Endodermal cell (in vitro differentiated cells): ENCODE data around the gene CFAP74. TPM values are rescaled to one million over a fixed set of nuclear protein-coding genes. Genes with fewer than 3 reads are reported as not detected.

Experiments used
- DNase-seq: peaks from one replicate; pipeline ENCODE4 v3.0.0-alpha.2; 2017
- H3K27ac ChIP-seq: 2 replicates; pipeline ENCODE4 v1.5.1; 2013; ENCODE audit warnings: mild to moderate bottlenecking, low read depth, low read length, moderate library complexity
- H3K27me3 ChIP-seq: 2 replicates; pipeline ENCODE4 v1.6.1; 2013; ENCODE audit warnings: mild to moderate bottlenecking, low read length, moderate library complexity; ENCODE audit not compliant: insufficient read depth, control insufficient read depth, poor library complexity, severe bottlenecking
- H3K36me3 ChIP-seq: 2 replicates; pipeline ENCODE4 v1.7.0; 2013; ENCODE audit warnings: mild to moderate bottlenecking, low read length, moderate library complexity; ENCODE audit not compliant: control insufficient read depth, insufficient read depth
- H3K4me1 ChIP-seq: one replicate; pipeline ENCODE4 v1.7.0; 2013; ENCODE audit warnings: low read length; ENCODE audit not compliant: control insufficient read depth, insufficient read depth
- H3K4me3 ChIP-seq: 2 replicates; pipeline ENCODE4 v1.5.1; 2013; ENCODE audit warnings: mild to moderate bottlenecking, low read length, moderate library complexity
- H3K9ac ChIP-seq: 2 replicates; pipeline ENCODE4 v1.6.1; 2013; ENCODE audit warnings: mild to moderate bottlenecking, low read length, moderate library complexity; ENCODE audit not compliant: poor library complexity, severe bottlenecking; ENCODE audit errors: extremely low read depth
- H3K9me3 ChIP-seq: 2 replicates; pipeline ENCODE4 v1.6.1; 2013; ENCODE audit warnings: mild to moderate bottlenecking, low read length, moderate library complexity; ENCODE audit not compliant: control insufficient read depth
- H3K27ac Mint-ChIP-seq: 2 replicates; pipeline ENCODE4 v1.8.0; 2020; ENCODE audit warnings: mixed read lengths
- H3K27me3 Mint-ChIP-seq: 2 replicates; pipeline ENCODE4 v1.8.0; 2021; ENCODE audit warnings: mild to moderate bottlenecking, mixed read lengths; ENCODE audit not compliant: insufficient read depth
- H3K36me3 Mint-ChIP-seq: 2 replicates; pipeline ENCODE4 v1.8.0; 2020; ENCODE audit warnings: low read depth, mixed read lengths
- H3K4me1 Mint-ChIP-seq: 2 replicates; pipeline ENCODE4 v1.8.0; 2020; ENCODE audit warnings: mixed read lengths
- H3K4me3 Mint-ChIP-seq: 2 replicates; pipeline ENCODE4 v1.8.0; 2020; ENCODE audit warnings: mild to moderate bottlenecking, moderate library complexity, mixed read lengths
- H3K9me3 Mint-ChIP-seq: 2 replicates; pipeline ENCODE4 v1.8.0; 2020; ENCODE audit warnings: mild to moderate bottlenecking, mixed read lengths
- WGBS, 2 experiments: methylation state at CpG; one replicate each; pipeline versions ENCODE4 v1.1.5 to v1.1.7; 2013; ENCODE audit warnings: missing lambda C conversion rate in 2 of 2, mixed read lengths in 1 of 2; ENCODE audit not compliant: insufficient coverage in 1 of 2, insufficient read length in 1 of 2; 5-methylcytosine and 5-hydroxymethylcytosine counted together
- total RNA-seq, 2 donors: library from RNA; stranded (reverse); fragmentation: NEBNext Ultra II Directional in 1 of 2; extraction: Animal tissue kit (Norgen Biotek cat#: 25700) in 1 of 2; gene quantifications; 2 replicates in 1 of 2; 3 replicates in 1 of 2; pipeline ENCODE4 v1.2.1, GENCODE V29; 2021
- TF ChIP-seq, protein P1 (sequence below): fragments of 200-600 bp; sonication (generic); conservative IDR thresholded peaks from 2 replicates; pipeline ENCODE4 v1.5.0; 2021; ENCODE audit warnings: antibody characterized with exemption, mild to moderate bottlenecking

Gene CFAP74
- total RNA-seq, 2 donors from 2014 or later: 0.58 to 0.75 TPM

DNA sequence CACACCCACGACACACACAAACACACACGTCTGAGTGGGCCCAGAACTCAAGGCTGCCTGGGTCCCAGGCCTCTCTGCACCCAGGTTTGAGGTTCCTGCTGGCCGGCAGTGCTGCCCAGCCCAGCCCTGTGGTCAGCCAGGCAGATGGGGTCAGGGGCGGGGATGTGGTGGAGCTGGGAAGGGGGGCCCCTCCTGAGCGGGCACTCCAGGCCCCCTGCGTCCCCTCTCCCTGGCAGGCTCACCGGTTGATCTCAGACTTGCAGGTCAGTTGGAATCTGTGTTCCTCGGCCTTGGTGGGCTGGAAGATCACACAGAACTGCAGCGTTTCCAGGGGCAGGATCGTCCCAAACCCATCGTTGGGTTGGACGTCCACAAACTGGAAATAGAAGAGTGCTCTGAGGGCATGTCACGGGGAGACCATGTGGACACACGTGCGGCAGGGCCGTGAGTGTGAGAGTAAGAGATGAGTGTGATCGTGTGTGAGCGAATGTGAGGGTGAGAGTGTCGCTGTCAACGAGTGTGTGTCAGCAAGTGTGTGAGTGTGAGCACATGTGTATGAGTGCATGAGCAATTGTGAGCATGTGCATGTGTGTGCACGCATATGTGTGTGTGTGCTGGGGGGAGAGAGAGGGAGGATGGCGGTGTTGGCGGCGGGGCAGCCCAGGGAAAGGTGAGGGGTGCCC, 64.8 kb downstream of the CFAP74 start:
- TF ChIP-seq, protein P1, sequence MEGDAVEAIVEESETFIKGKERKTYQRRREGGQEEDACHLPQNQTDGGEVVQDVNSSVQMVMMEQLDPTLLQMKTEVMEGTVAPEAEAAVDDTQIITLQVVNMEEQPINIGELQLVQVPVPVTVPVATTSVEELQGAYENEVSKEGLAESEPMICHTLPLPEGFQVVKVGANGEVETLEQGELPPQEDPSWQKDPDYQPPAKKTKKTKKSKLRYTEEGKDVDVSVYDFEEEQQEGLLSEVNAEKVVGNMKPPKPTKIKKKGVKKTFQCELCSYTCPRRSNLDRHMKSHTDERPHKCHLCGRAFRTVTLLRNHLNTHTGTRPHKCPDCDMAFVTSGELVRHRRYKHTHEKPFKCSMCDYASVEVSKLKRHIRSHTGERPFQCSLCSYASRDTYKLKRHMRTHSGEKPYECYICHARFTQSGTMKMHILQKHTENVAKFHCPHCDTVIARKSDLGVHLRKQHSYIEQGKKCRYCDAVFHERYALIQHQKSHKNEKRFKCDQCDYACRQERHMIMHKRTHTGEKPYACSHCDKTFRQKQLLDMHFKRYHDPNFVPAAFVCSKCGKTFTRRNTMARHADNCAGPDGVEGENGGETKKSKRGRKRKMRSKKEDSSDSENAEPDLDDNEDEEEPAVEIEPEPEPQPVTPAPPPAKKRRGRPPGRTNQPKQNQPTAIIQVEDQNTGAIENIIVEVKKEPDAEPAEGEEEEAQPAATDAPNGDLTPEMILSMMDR: no peak
- WGBS, 2 experiments: 88 to 90% methylated on average over 17 to 24 of the region's 24 CpGs
- no peaks in the 10 kb centered on the region for H3K36me3 Mint-ChIP-seq
- no peak overlapping the region for H3K4me3 Mint-ChIP-seq
- H3K9me3 ChIP-seq: no peaks in the 10 kb centered on the region
- no peak overlapping the region for H3K4me3 ChIP-seq
- H3K4me1 ChIP-seq: no peaks in the 10 kb centered on the region
- H3K36me3 ChIP-seq: no peaks in the 10 kb centered on the region
- H3K27me3 ChIP-seq: no peaks in the 10 kb centered on the region
- H3K9ac ChIP-seq: no peak overlapping the region
- no peaks in the 10 kb centered on the region for H3K4me1 Mint-ChIP-seq
- no peak for DNase-seq
- H3K27ac ChIP-seq: no peak overlapping the region
- no peaks in the 10 kb centered on the region for H3K27me3 Mint-ChIP-seq
- no peak overlapping the region for H3K27ac Mint-ChIP-seq
- H3K9me3 Mint-ChIP-seq: peaks cover 7% of the 10 kb centered on the region

DNA sequence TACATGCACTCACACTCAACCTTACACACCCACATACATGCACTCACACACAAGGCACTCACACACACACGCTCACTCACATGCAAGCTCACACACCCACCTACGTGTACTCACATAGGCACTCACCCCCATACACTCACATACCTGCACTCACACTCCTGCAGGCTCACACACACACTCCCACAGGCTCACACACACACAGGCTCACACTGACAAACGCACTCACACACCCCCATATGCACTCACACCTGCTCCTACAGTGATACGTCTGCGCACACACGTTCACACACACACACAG, 65.4 kb downstream of the CFAP74 start:
- TF ChIP-seq, protein P1: no peak
- Mint-ChIP-seq H3K27me3 (no peaks in the 10 kb centered on the region), H3K4me3 (no peak overlapping the region), H3K4me1 (no peaks in the 10 kb centered on the region), H3K27ac (no peak overlapping the region), H3K9me3 (peaks cover 11% of the 10 kb centered on the region), H3K36me3 (no peaks in the 10 kb centered on the region)
- WGBS, 2 experiments: 77 to 79% methylated on average over 6 of the region's 6 CpGs
- Histone ChIP-seq H3K9ac (no peak overlapping the region), H3K27ac (no peak overlapping the region), H3K27me3 (no peaks in the 10 kb centered on the region), H3K36me3 (no peaks in the 10 kb centered on the region), H3K4me3 (no peak overlapping the region), H3K9me3 (no peaks in the 10 kb centered on the region), H3K4me1 (no peaks in the 10 kb centered on the region)
- no peak for DNase-seq

DNA sequence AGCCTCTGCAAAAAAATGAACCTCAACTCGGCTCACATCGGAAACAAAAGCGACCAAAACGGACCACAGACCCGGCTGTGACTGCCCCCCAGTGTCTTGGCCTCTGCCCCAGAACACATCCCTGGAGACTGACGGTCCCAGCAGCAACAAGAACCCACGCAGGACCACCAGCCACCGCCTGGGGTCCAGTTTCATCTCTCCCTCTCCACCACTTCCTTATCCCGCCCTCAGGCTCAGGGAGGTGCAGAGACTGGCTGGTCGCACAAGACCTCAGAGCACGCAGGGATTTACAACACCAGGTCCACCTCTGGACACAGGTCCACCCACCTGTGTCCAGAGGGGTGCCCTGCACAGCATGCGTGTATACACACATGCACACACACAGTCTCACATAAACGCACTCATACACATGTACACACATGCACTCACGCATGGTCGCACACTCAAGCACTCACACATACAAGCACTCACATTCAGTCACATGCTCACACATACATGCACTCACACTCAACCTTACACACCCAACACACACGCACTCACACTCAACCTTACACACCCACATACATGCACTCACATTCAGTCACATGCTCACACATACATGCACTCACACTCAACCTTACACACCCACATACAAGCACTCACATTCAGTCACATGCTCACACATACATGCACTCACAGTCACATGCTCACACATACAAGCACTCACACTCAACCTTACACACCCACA, 65.9 kb downstream of the CFAP74 start:
- WGBS, 2 experiments: 85 to 89% methylated on average over 13 to 16 of the region's 16 CpGs
- no peaks in the 10 kb centered on the region for H3K36me3 ChIP-seq
- Mint-ChIP-seq H3K36me3 (no peaks in the 10 kb centered on the region), H3K4me1 (no peaks in the 10 kb centered on the region), H3K9me3 (peaks cover 12% of the 10 kb centered on the region), H3K27ac (no peak overlapping the region), H3K27me3 (no peaks in the 10 kb centered on the region), H3K4me3 (no peak overlapping the region)
- no peaks in the 10 kb centered on the region for H3K9me3 ChIP-seq
- H3K4me3 ChIP-seq: no peak overlapping the region
- no peak overlapping the region for H3K27ac ChIP-seq
- TF ChIP-seq, protein P1: no peak
- H3K9ac ChIP-seq: no peak overlapping the region
- DNase-seq: no peak
- H3K27me3 ChIP-seq: no peaks in the 10 kb centered on the region
- H3K4me1 ChIP-seq: no peaks in the 10 kb centered on the region
